ENCODE measurements around the gene CA12. TPM values are rescaled to one million over a fixed set of nuclear protein-coding genes. Genes with fewer than 3 reads are reported as not detected.

The CA12 gene
- total and polyA plus RNA-seq, 2 of the 8 experiments (the other 6 are each of a cell fraction or from before 2014, with no cell fraction given) = 4.7 to 4.9 TPM

GRCh38 chr15:63385911-63386531 lies 4.4 kb upstream of the CA12 start:
- Histone ChIP-seq H3K27ac (ENCODE audit: low read depth, low read length) (no peak overlapping the region), H3K23ac (ENCODE audit: insufficient read length) (no peak overlapping the region), H2AFZ (ENCODE audit: low read length) (no peak overlapping the region), H4K20me1 (replicated peaks in 1 of 2; ENCODE audit: control insufficient read depth in 1 of 2, insufficient read depth in 2 of 2, low read length in 2 of 2) (no peaks in the 10 kb centered on the region), H2BK20ac (ENCODE audit: low read length) (peak overlapping the region; percentile 15; the same call in 1 of the 2 replicates), H4K8ac (ENCODE audit: extremely low read depth, insufficient read depth, low read length) (no peak overlapping the region), H2AK5ac (ENCODE audit: low read depth, low read length) (no peak overlapping the region), H3K4ac (replicated peaks; ENCODE audit: insufficient read length, low read depth, low read length) (no peak overlapping the region), H2BK12ac (ENCODE audit: low read depth, low read length) (no peak overlapping the region), H4K5ac (ENCODE audit: insufficient read length, low read depth, low read length) (no peak overlapping the region), H2BK120ac (replicated peaks; ENCODE audit: low read depth, low read length) (no peak overlapping the region), H2BK15ac (ENCODE audit: low read length) (no peak overlapping the region), H3K18ac (ENCODE audit: extremely low read depth, low read length) (no peak overlapping the region), H3K79me1 (ENCODE audit: low read depth, low read length) (no peaks in the 10 kb centered on the region), H3K79me2 (ENCODE audit: control insufficient read depth in 1 of 2, insufficient read depth in 2 of 2, low read length in 2 of 2) (no peaks in the 10 kb centered on the region), H3K23me2 (ENCODE audit: low read depth, low read length) (peaks cover 7% of the 10 kb centered on the region; the same call in 1 of the 2 replicates), H3K4me3 (ENCODE audit: extremely low read depth in 1 of 4, insufficient read depth in 2 of 4, low read depth in 3 of 4, low read length in 4 of 4) (no peak overlapping the region), H3K9ac (replicated peaks in 1 of 4; ENCODE audit: extremely low read depth in 1 of 4, low read depth in 3 of 4, low read length in 3 of 4) (no peak overlapping the region), H3K56ac (replicated peaks; ENCODE audit: insufficient read length, low read depth, low read length) (no peak overlapping the region), H4K91ac (replicated peaks; ENCODE audit: insufficient read length, low read length) (no peak overlapping the region), H2BK5ac (ENCODE audit: low read depth, low read length) (no peak overlapping the region), H3K14ac (ENCODE audit: insufficient read length) (no peak overlapping the region), H3K4me1 (replicated peaks in 1 of 4; ENCODE audit: control insufficient read depth in 3 of 4, insufficient read depth in 4 of 4, low read length in 3 of 4) (peaks cover 0 to 3% (median under 1%) of the 10 kb centered on the region in 4 experiments; a peak in 5 of 7 replicates), H3K36me3 (ENCODE audit: control insufficient read depth in 2 of 4, insufficient read depth in 4 of 4, low read length in 3 of 4) (no peaks in the 10 kb centered on the region), H3K27me3 (replicated peaks in 1 of 4; ENCODE audit: control insufficient read depth in 3 of 4, extremely low read depth in 1 of 4, insufficient read depth in 3 of 4, low read length in 3 of 4) (peaks cover 0 to 18% (median 12%) of the 10 kb centered on the region in 4 experiments; a peak in 5 of 7 replicates), H3K9me3 (ENCODE audit: insufficient read depth in 2 of 2, low read depth in 1 of 2, low read length in 1 of 2) (no peaks in the 10 kb centered on the region), H3K4me2 (ENCODE audit: insufficient read depth in 1 of 2, low read depth in 2 of 2, low read length in 2 of 2) (no peak overlapping the region)
- 86% methylated on average over 1 of the region's 1 CpG; no CpG with 5 or more reads in 1 of the 2 experiments for WGBS, 2 experiments (ENCODE audit: extremely low coverage in 1 of 2, insufficient coverage in 1 of 2, insufficient read length in 1 of 2, insufficient replicate concordance in 2 of 2, low coverage in 1 of 2, low lambda C conversion rate in 2 of 2, missing lambda C conversion rate in 1 of 2)
- FAIRE-seq (no peak), DNase-seq (ENCODE audit: low read depth in 1 of 2, low spot score in 2 of 2) (no peak)
- ChIA-PET POLR2A (ENCODE audit: partially characterized antibody) (no interaction called here), CTCF (ENCODE audit: partially characterized antibody) (no interaction called here)
- no peak for TF ChIP-seq TBP (IDR thresholded peaks at IDR 0.05; ENCODE audit: low read depth, low read length)
- no peak for TF ChIP-seq SP2 (IDR thresholded peaks at IDR 0.05; ENCODE audit: low read length)
- no peak for TF ChIP-seq E2F6 (IDR thresholded peaks at IDR 0.05)
- TF ChIP-seq SAP30 (IDR thresholded peaks at IDR 0.05; ENCODE audit: insufficient read depth, insufficient replicate concordance, low read length) = no peak
- no peak for TF ChIP-seq RAD21 (IDR thresholded peaks at IDR 0.05 in 1 of 2, conservative IDR thresholded peaks at IDR 0.05 in 1 of 2; ENCODE audit: low read depth in 2 of 2, low read length in 2 of 2)
- TF ChIP-seq ASH2L (IDR thresholded peaks at IDR 0.05; ENCODE audit: low read length) = no peak
- TF ChIP-seq CTCF (IDR thresholded peaks at IDR 0.05; ENCODE audit: control extremely low read depth in 1 of 3, insufficient read depth in 1 of 3, low read depth in 1 of 3, low read length in 3 of 3) = no peak
- TF ChIP-seq HDAC2 (IDR thresholded peaks at IDR 0.05; ENCODE audit: borderline replicate concordance in 1 of 2, low read depth in 2 of 2, low read length in 2 of 2) = no peak
